IMR-90 (cell line): ENCODE data around the gene CBL. TPM values are rescaled to one million over a fixed set of nuclear protein-coding genes. Genes with fewer than 3 reads are reported as not detected.

Experiments used
- ATAC-seq: fragments of 200-7000 bp; cut with Tn5 transposase; 2 replicates; pipeline ENCODE4 v1.9.1; 2020; ENCODE audit warnings: low read depth, mild to moderate bottlenecking, moderate library complexity
- BruUV-seq: library from RNA; stranded (reverse); fragments of 400-500 nt; replicated peaks from 2 replicates; lab custom pipeline; 2021; lab: Mats Ljungman, UMichigan
- CTCF ChIA-PET: fragments of 300-600 bp; formaldehyde crosslinking; extraction: SDS; loops from one replicate; lab custom pipeline; 2021; ENCODE audit warnings: antibody characterized with exemption; lab: Yijun Ruan, JAX
- POLR2A ChIA-PET: fragments of 300-600 bp; sonication (Branson Sonifier 250); formaldehyde crosslinking; loops from one replicate; lab custom pipeline; 2022; ENCODE audit warnings: antibody characterized with exemption; ENCODE audit not compliant: unreplicated experiment; lab: Charles Lee
- DNase-seq: peaks from one replicate; pipeline ENCODE4 v3.0.0; 2013
- H2AFZ ChIP-seq: replicated peaks from 2 replicates; pipeline ENCODE3; 2013; ENCODE audit warnings: low read length, mild to moderate bottlenecking; ENCODE audit not compliant: poor library complexity
- H2AK5ac ChIP-seq: 2 replicates; pipeline ENCODE4 v1.6.1; 2013; ENCODE audit warnings: low read depth, low read length, inconsistent platforms
- H2AK9ac ChIP-seq: replicated peaks from 2 replicates; pipeline ENCODE3; 2013; ENCODE audit warnings: mild to moderate bottlenecking, low read depth, low read length, moderate library complexity; ENCODE audit not compliant: poor library complexity
- H2BK120ac ChIP-seq: 2 replicates; pipeline ENCODE4 v1.6.1; 2013; ENCODE audit warnings: low read depth, low read length, inconsistent platforms
- H2BK15ac ChIP-seq: 3 replicates; pipeline ENCODE4 v1.6.1; 2013; ENCODE audit warnings: low read depth, low read length, inconsistent platforms
- H2BK20ac ChIP-seq: 2 replicates; pipeline ENCODE4 v1.6.1; 2013; ENCODE audit warnings: low read depth, mild to moderate bottlenecking, inconsistent platforms, low read length, moderate library complexity
- H2BK5ac ChIP-seq: 2 replicates; pipeline ENCODE4 v1.6.1; 2013; ENCODE audit warnings: mild to moderate bottlenecking, low read depth, low read length, inconsistent platforms; ENCODE audit not compliant: poor library complexity, severe bottlenecking
- H3K14ac ChIP-seq: replicated peaks from 2 replicates; pipeline ENCODE4 v1.6.1; 2013; ENCODE audit warnings: low read depth, low read length, inconsistent platforms
- H3K18ac ChIP-seq: 2 replicates; pipeline ENCODE4 v1.6.1; 2013; ENCODE audit warnings: low read depth, low read length, control low read depth
- H3K23ac ChIP-seq: 2 replicates; pipeline ENCODE4 v1.6.1; 2013; ENCODE audit warnings: low read depth, low read length, inconsistent platforms
- H3K27ac ChIP-seq: 2 replicates; pipeline ENCODE4 v1.5.1; 2013; ENCODE audit warnings: mild to moderate bottlenecking, control low read depth, low read length; ENCODE audit not compliant: insufficient read depth
- H3K27me3 ChIP-seq: 2 replicates; pipeline ENCODE4 v1.6.1; 2013; ENCODE audit warnings: low read length; ENCODE audit not compliant: control insufficient read depth, insufficient read depth
- H3K36me3 ChIP-seq: 2 replicates; pipeline ENCODE4 v1.6.1; 2013; ENCODE audit warnings: low read length, mixed read lengths; ENCODE audit not compliant: control insufficient read depth, insufficient read depth
- H3K4ac ChIP-seq: 2 replicates; pipeline ENCODE4 v1.6.1; 2013; ENCODE audit warnings: low read depth, low read length, inconsistent platforms
- H3K4me1 ChIP-seq: 2 replicates; pipeline ENCODE4 v1.6.1; 2013; ENCODE audit warnings: low read length, mixed read lengths; ENCODE audit not compliant: control insufficient read depth, insufficient read depth
- H3K4me2 ChIP-seq: 2 replicates; pipeline ENCODE4 v1.6.1; 2013; ENCODE audit warnings: low read depth, mild to moderate bottlenecking, control low read depth, low read length, moderate library complexity
- H3K4me3 ChIP-seq: 2 replicates; pipeline ENCODE4 v1.5.1; 2013; ENCODE audit warnings: low read depth, mild to moderate bottlenecking, control low read depth, low read length, moderate library complexity; ENCODE audit not compliant: insufficient read depth
- H3K56ac ChIP-seq: 2 replicates; pipeline ENCODE4 v1.6.1; 2013; ENCODE audit warnings: low read length, inconsistent platforms; ENCODE audit not compliant: insufficient read depth; ENCODE audit errors: extremely low read depth
- H3K79me1 ChIP-seq, 2 experiments: 2 replicates each; pipeline ENCODE4 v1.6.1; 2013; ENCODE audit warnings: low read length in 2 of 2, inconsistent platforms in 1 of 2, low read depth in 1 of 2
- H3K9ac ChIP-seq: 2 replicates; pipeline ENCODE4 v1.6.1; 2013; ENCODE audit warnings: low read depth, low read length, control low read depth
- H3K9me1 ChIP-seq: 2 replicates; pipeline ENCODE4 v1.6.1; 2013; ENCODE audit warnings: low read length, inconsistent platforms; ENCODE audit not compliant: insufficient read depth
- H3K9me3 ChIP-seq: 2 replicates; pipeline ENCODE4 v1.6.1; 2013; ENCODE audit warnings: low read length; ENCODE audit not compliant: control insufficient read depth, insufficient read depth
- H4K20me1 ChIP-seq: 2 replicates; pipeline ENCODE4 v1.6.1; 2013; ENCODE audit warnings: low read length, inconsistent platforms; ENCODE audit not compliant: insufficient read depth
- H4K5ac ChIP-seq: 2 replicates; pipeline ENCODE4 v1.6.1; 2013; ENCODE audit warnings: mild to moderate bottlenecking, low read depth, low read length, control low read depth
- H4K8ac ChIP-seq, 2 experiments: 2 replicates each; pipeline ENCODE4 v1.6.1; 2013; ENCODE audit warnings: low read depth in 2 of 2, low read length in 2 of 2, control low read depth in 1 of 2, inconsistent platforms in 1 of 2
- H4K91ac ChIP-seq: 2 replicates; pipeline ENCODE4 v1.6.1; 2013; ENCODE audit warnings: low read depth, low read length, inconsistent platforms; ENCODE audit not compliant: insufficient read depth
- BHLHE40 ChIP-seq: fragments of 150-350 bp; IDR thresholded peaks from 2 replicates; pipeline ENCODE4 v1.6.1; 2016; ENCODE audit warnings: mild to moderate bottlenecking, low read depth, low read length
- CEBPB ChIP-seq: IDR thresholded peaks from 2 replicates; pipeline ENCODE4 v1.6.1; 2012; ENCODE audit warnings: low read depth, low read length, improper control_type of control experiment
- CHD1 ChIP-seq: IDR thresholded peaks from 2 replicates; pipeline ENCODE4 v1.6.1; 2012; ENCODE audit warnings: low read depth, low read length, improper control_type of control experiment
- CTCF ChIP-seq: conservative IDR thresholded peaks from 2 replicates; pipeline ENCODE4 v1.5.1; 2012; ENCODE audit warnings: mild to moderate bottlenecking, low read depth, low read length, improper control_type of control experiment
- FOS ChIP-seq: fragments of 150-350 bp; IDR thresholded peaks from 2 replicates; pipeline ENCODE4 v1.6.1; 2016; ENCODE audit warnings: low read depth, low read length
- MAFK ChIP-seq: IDR thresholded peaks from 2 replicates; pipeline ENCODE4 v1.6.1; 2012; ENCODE audit warnings: low read depth, low read length, improper control_type of control experiment
- MAZ ChIP-seq: IDR thresholded peaks from 2 replicates; pipeline ENCODE4 v1.6.1; 2012; ENCODE audit warnings: low read depth, mild to moderate bottlenecking, low read length, improper control_type of control experiment, moderate library complexity, borderline replicate concordance
- MXI1 ChIP-seq: IDR thresholded peaks from 2 replicates; pipeline ENCODE4 v1.6.1; 2012; ENCODE audit warnings: low read depth, mild to moderate bottlenecking, low read length, moderate library complexity, borderline replicate concordance
- NFE2L2 ChIP-seq: fragments of 150-350 bp; IDR thresholded peaks from 2 replicates; pipeline ENCODE4 v1.6.1; 2016; ENCODE audit warnings: low read depth, mild to moderate bottlenecking, low read length
- POLR2A ChIP-seq: IDR thresholded peaks from 2 replicates; pipeline ENCODE4 v1.6.1; 2012; ENCODE audit warnings: mild to moderate bottlenecking, low read depth, low read length
- RAD21 ChIP-seq: IDR thresholded peaks from 2 replicates; pipeline ENCODE4 v1.6.1; 2012; ENCODE audit warnings: low read length, improper control_type of control experiment
- RCOR1 ChIP-seq: IDR thresholded peaks from 2 replicates; pipeline ENCODE4 v1.6.1; 2012; ENCODE audit warnings: mild to moderate bottlenecking, low read length, improper control_type of control experiment; ENCODE audit not compliant: insufficient replicate concordance
- RFX5 ChIP-seq: IDR thresholded peaks from 2 replicates; pipeline ENCODE4 v1.8.0; 2012; ENCODE audit warnings: low read depth, mild to moderate bottlenecking, low read length, moderate library complexity
- SMC3 ChIP-seq: fragments of 150-350 bp; IDR thresholded peaks from 2 replicates; pipeline ENCODE4 v1.6.1; 2016; ENCODE audit warnings: low read depth, mild to moderate bottlenecking, antibody characterized with exemption, low read length, moderate library complexity
- USF2 ChIP-seq: fragments of 150-350 bp; IDR thresholded peaks from 2 replicates; pipeline ENCODE4 v1.6.1; 2017; ENCODE audit warnings: mild to moderate bottlenecking, antibody characterized with exemption, low read length, low read depth
- WGBS, 2 experiments: methylation state at CpG; one replicate each; pipeline versions ENCODE4 v1.1.5 to v1.1.7; 2013; ENCODE audit warnings: missing lambda C conversion rate in 2 of 2; ENCODE audit not compliant: insufficient read length in 1 of 2; ENCODE audit errors: extremely low coverage in 2 of 2; 5-methylcytosine and 5-hydroxymethylcytosine counted together
- dilution Hi-C: fragments of 300-500 bp; cut with HindIII; formaldehyde crosslinking; loops from one replicate; pipeline ENCODE4 v1.14.3; 2018; ENCODE audit warnings: low sequenced_read_pairs; ENCODE audit not compliant: unreplicated experiment
- in situ Hi-C: fragments of 300-500 bp; cut with MboI; formaldehyde crosslinking; loops from 3 replicates; pipeline ENCODE4 v1.14.3; 2019; ENCODE audit warnings: low sequenced_read_pairs, inconsistent platforms, mixed read lengths
- intact Hi-C: fragments of 100-400 bp; cut with micrococcal nuclease; formaldehyde crosslinking; loops from 2 replicates; pipeline ENCODE4 v1.10.0; 2022
- polyA plus RNA-seq, 3 experiments: library from polyadenylated mRNA; depleted of rRNA; stranded (reverse); fragments of >200 nt; gene quantifications; 2 replicates each; pipeline ENCODE4 v1.2.3, GENCODE V29; 2012; ENCODE audit warnings: low replicate concordance in 1 of 3
- total RNA-seq: library from RNA; depleted of rRNA; stranded (reverse); fragments of >200 nt; gene quantifications from 2 replicates; pipeline ENCODE4 v1.2.3, GENCODE V29; 2012

The CBL gene
- total and polyA plus RNA-seq, 2 of the 4 experiments (the other 2 are of a cell fraction): 6.1 to 11.8 TPM

DNA sequence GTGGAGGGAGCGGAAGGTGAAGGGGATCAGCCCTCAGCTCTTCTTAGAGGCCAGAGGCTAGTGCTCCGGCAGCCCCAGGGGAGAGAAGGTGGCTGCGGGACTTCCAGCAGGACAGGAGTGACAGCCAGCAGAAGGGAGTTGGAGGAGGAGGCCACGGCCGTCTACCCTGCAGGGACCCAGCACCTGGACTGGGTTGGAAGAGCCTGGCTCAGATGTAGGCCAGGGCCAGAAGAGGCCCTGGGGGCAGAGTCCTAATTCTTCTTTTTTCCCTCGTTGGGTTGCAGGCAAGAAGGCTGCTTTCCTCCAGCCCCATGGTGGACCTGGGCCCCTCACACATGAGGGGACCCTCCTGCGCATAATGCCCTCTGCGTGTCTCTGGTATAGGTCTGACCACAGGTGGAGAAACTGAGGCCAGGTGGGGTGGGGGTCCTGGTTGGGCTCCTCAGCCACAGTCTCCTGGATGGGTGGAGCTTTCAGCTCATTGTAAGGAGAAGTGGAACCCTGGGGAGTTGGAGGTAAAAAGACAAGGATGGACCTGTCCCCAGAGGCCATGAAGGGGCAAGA, 113.1 kb downstream of the CBL start:
- Histone ChIP-seq H2AK9ac (peak overlapping the region; percentile 83), H3K56ac (peak overlapping the region; percentile 47; the same call in 1 of the 2 replicates), H4K8ac (peak overlapping the region; percentile 23 to 77), H3K4me3 (no peak overlapping the region), H3K9ac (peak overlapping the region; percentile 6; the same call in 1 of the 2 replicates), H3K9me3 (no peaks in the 10 kb centered on the region), H3K4ac (peak overlapping the region; percentile 86), H3K14ac (peak overlapping the region; percentile 87), H3K36me3 (peaks cover 6% of the 10 kb centered on the region), H2BK20ac (peak overlapping the region; percentile 86), H4K20me1 (peaks cover 19% of the 10 kb centered on the region), H2AFZ (peak overlapping the region; percentile 90), H2BK15ac (peak overlapping the region; percentile 78; the same call in 2 of the 3 replicates), H2BK120ac (peak overlapping the region; percentile 92), H4K5ac (peak overlapping the region; percentile 61), H3K79me1 (peaks cover 11 to 55% of the 10 kb centered on the region in 2 experiments; a peak in 3 of 4 replicates), H3K23ac (peak overlapping the region; percentile 72), H2AK5ac (peak overlapping the region; percentile 74), H3K4me1 (peaks cover 49% of the 10 kb centered on the region), H4K91ac (peak overlapping the region; percentile 91), H2BK5ac (peak overlapping the region; percentile 69), H3K27me3 (no peaks in the 10 kb centered on the region), H3K9me1 (peaks cover 24% of the 10 kb centered on the region), H3K27ac (peak overlapping the region; percentile 38), H3K18ac (peak overlapping the region; percentile 30), H3K4me2 (no peak overlapping the region)
- 100% methylated on average over 1 of the region's 8 CpGs; no CpG with 5 or more reads in 1 of the 2 experiments for WGBS, 2 experiments
- intact Hi-C loops (no loop called here), in situ Hi-C loops (no loop called here), dilution Hi-C loops (no loop called here)
- no TSS peak for BruUV-seq
- DNase-seq (no peak), ATAC-seq (no peak)
- ChIA-PET POLR2A (interaction anchor here (0.5 to 1.0 kb wide), 2 partner anchors 18 to 67 kb away, joined by 3 to 12 read pairs; no protein-coding TSS in a partner anchor), CTCF (interaction anchor here (0.6 to 1.1 kb wide), 2 partner anchors 19 to 21 kb away, joined by 3 read pairs; no protein-coding TSS in a partner anchor)
- TF ChIP-seq CTCF: no peak
- no peak for TF ChIP-seq FOS
- no peak for TF ChIP-seq BHLHE40
- no peak for TF ChIP-seq MAFK
- TF ChIP-seq RFX5: no peak
- TF ChIP-seq RCOR1: no peak
- no peak for TF ChIP-seq CEBPB
- no peak for TF ChIP-seq POLR2A
- TF ChIP-seq CHD1: no peak
- no peak for TF ChIP-seq MXI1
- TF ChIP-seq USF2: no peak
- no peak for TF ChIP-seq RAD21
- no peak for TF ChIP-seq NFE2L2
- TF ChIP-seq SMC3: no peak
- TF ChIP-seq MAZ: no peak
